Left lung (tissue), 10 donors: Measurements from ENCODE around the gene EPHA4. TPM values are rescaled to one million over a fixed set of nuclear protein-coding genes. Genes with fewer than 3 reads are reported as not detected.

ENCODE experiments used
- ATAC-seq: fragments of 200-7000 bp; cut with Tn5 transposase; one replicate; pipeline ENCODE4 v1.9.1; 2020; ENCODE audit warnings: moderate library complexity
- DNase-seq, 4 donors: peaks; one replicate each; pipeline ENCODE4 v3.0.0-alpha.2; 2013 to 2020
- H3K27ac ChIP-seq, 2 donors: fragments of 200-600 bp; sonication (generic) in 1 of 2; one replicate each; pipeline versions ENCODE4 v1.5.0 to v1.8.0; 2020 to 2021
- H3K27me3 ChIP-seq, 2 donors: fragments of 200-600 bp; sonication (generic) in 1 of 2; one replicate each; pipeline versions ENCODE4 v1.5.0 to v1.8.0; 2020 to 2021
- H3K36me3 ChIP-seq, 2 donors: fragments of 200-600 bp; sonication (generic) in 1 of 2; one replicate each; pipeline versions ENCODE4 v1.5.0 to v1.8.0; 2020 to 2021
- H3K4me1 ChIP-seq, 2 donors: fragments of 200-600 bp; one replicate each; pipeline ENCODE4 v1.8.0; 2021
- H3K4me3 ChIP-seq, 2 donors: fragments of 200-600 bp; sonication (generic) in 1 of 2; one replicate each; pipeline versions ENCODE4 v1.5.0 to v1.8.0; 2020 to 2021; ENCODE audit warnings: mild to moderate bottlenecking in 1 of 2
- H3K9me3 ChIP-seq, 2 donors: fragments of 200-600 bp; sonication (generic) in 1 of 2; one replicate each; pipeline versions ENCODE4 v1.5.0 to v1.8.0; 2020 to 2021
- intact Hi-C, 2 donors: fragments of 100-400 bp; cut with DNase I; formaldehyde crosslinking; loops; one replicate each; pipeline versions ENCODE4 v1.11.2 to v1.14.2; 2022
- polyA plus RNA-seq, 6 donors: library from polyadenylated mRNA; unstranded; fragments of 120-200 nt; gene quantifications; one replicate each; pipeline ENCODE4 v1.2.1, GENCODE V29; 2013; ENCODE audit not compliant: insufficient read length in 6 of 6
- total RNA-seq, 2 donors: library from RNA; stranded (reverse); fragmentation: NEBNext Ultra II Directional; extraction: Animal tissue kit (Norgen Biotek cat#: 25700); gene quantifications; one replicate each; pipeline ENCODE4 v1.2.1, GENCODE V29; 2021
- TF ChIP-seq, protein P1 (sequence below), 2 donors: fragments of 200-600 bp; sonication (generic) in 1 of 2; IDR thresholded peaks; one replicate each; pipeline versions ENCODE4 v1.5.0 to v1.8.0; 2021; ENCODE audit warnings: antibody characterized with exemption in 2 of 2
- donor health status: DM: no; HTN: yes; CAD: no.
- donor health status: DM: no; HTN: no; CAD: no.

EPHA4 gene
- total and polyA plus RNA-seq, 8 donors = 17.7 to 41.0 (median 24.8) TPM

DNA sequence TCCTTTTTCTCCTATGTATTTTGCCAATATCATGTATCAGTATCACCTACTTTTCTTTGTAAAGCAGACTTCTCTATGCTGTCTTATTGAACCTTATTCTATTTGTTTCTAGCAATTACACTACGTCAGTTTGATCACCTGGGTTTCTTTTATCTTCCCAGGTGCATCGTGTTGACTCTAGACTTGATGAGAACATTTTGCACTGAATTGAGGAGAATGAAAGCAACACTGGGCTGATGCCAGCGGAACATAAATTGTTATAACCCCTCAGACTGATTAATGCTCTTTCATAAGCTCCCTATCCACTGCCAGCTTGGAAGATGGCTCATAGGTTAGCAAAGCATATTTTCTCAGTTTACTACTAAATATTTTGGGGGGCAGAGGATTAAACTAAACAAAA lies 140.6 kb downstream of the EPHA4 start:
- Histone ChIP-seq H3K4me3 (no peak overlapping the region), H3K4me1 (no peaks in the 10 kb centered on the region), H3K9me3 (no peaks in the 10 kb centered on the region), H3K27ac (no peak overlapping the region), H3K27me3 (no peaks in the 10 kb centered on the region), H3K36me3 (no peaks in the 10 kb centered on the region)
- TF ChIP-seq, protein P1, sequence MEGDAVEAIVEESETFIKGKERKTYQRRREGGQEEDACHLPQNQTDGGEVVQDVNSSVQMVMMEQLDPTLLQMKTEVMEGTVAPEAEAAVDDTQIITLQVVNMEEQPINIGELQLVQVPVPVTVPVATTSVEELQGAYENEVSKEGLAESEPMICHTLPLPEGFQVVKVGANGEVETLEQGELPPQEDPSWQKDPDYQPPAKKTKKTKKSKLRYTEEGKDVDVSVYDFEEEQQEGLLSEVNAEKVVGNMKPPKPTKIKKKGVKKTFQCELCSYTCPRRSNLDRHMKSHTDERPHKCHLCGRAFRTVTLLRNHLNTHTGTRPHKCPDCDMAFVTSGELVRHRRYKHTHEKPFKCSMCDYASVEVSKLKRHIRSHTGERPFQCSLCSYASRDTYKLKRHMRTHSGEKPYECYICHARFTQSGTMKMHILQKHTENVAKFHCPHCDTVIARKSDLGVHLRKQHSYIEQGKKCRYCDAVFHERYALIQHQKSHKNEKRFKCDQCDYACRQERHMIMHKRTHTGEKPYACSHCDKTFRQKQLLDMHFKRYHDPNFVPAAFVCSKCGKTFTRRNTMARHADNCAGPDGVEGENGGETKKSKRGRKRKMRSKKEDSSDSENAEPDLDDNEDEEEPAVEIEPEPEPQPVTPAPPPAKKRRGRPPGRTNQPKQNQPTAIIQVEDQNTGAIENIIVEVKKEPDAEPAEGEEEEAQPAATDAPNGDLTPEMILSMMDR (IDR thresholded peaks at IDR 0.05) = no peak
- intact Hi-C loops = no loop called here
- DNase-seq (no peak), ATAC-seq (no peak)

DNA sequence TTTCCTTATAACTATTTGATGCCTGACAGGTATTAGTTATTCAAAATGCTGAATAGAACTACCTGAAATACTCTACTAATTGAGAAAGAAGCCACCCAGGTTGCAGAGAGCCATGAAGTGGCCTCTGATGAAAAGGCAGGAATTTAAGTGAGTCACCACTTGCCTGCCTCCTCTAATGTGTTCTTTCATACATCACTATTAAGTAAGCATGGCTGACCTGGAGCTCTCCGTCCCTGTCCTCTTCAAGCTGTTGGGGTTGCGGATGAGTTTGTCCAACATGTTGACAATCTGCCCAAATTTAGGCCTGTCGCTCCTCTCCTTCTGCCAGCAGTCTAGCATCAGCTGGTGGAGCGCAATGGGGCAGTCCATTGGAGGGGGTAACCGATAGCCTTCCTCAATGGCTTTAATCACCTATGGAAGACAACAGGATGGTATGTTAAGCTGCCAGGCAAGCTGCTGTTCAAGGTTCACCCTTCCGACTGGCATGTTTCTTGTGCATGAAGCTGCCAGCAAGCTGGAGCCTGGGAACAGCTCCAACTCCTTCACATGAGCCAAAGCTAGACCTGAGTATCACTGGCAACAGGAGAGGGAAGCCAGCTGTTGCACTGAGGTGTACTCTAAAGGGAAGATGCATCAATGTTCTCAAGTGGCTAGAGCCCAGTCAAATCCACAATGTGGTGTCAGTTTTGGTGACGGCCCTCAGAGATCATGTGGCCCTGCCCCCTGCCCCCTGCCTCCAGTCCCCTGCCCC lies 142.2 kb downstream of the EPHA4 start:
- Histone ChIP-seq H3K27ac (no peak overlapping the region), H3K4me3 (no peak overlapping the region), H3K27me3 (no peaks in the 10 kb centered on the region), H3K36me3 (peaks cover 0 to 2% of the 10 kb centered on the region in 2 donors), H3K9me3 (no peaks in the 10 kb centered on the region), H3K4me1 (no peaks in the 10 kb centered on the region)
- ATAC-seq (peak; percentile 68), DNase-seq (no peak)
- intact Hi-C loops = no loop called here
- TF ChIP-seq, protein P1 (IDR thresholded peaks at IDR 0.05) = no peak

DNA sequence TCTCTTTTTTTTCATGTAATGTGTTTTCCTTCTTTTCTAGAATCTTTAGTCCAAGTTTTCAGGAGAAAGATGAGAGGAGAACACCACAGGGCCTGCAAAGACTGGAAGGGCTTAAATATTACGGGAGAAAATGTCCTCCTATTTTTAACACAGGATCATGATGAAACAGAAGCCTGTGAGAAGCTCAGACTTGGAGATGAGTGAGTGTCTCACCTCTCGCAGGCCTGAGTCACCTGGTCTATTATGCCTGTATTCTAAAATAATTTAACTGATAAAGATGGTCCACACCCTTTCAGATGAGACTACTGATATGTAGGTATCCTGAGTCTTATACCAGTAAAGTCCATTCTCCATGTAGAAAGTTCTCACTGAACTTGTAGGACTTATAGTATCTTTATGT lies 143.2 kb downstream of the EPHA4 start:
- no peak for ATAC-seq
- Histone ChIP-seq H3K27me3 (no peaks in the 10 kb centered on the region), H3K4me3 (no peak overlapping the region), H3K9me3 (no peaks in the 10 kb centered on the region), H3K36me3 (peaks cover 0 to 4% of the 10 kb centered on the region in 2 donors), H3K4me1 (no peaks in the 10 kb centered on the region), H3K27ac (no peak overlapping the region)
- no peak for DNase-seq
- intact Hi-C loops = no loop called here
- TF ChIP-seq, protein P1 (IDR thresholded peaks at IDR 0.05) = no peak

DNA sequence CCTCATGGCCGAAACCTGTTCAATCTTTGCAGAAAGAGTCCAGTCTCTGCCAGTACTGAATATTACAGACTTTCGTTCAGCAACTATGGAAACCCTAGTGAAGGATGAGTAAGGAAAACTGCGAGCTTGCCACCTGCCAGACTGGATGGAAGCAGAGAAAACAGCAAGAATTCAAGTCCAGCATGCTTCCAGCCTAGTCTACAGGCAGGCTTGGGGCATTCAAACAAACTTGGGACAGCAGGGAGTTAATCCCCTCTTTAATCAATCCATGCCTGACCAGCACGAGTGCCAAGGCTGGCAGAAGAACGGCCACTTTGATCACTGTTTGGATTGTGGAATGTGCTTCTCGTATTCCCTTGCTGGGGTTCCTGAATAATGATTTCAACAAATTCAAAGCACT lies 145.2 kb downstream of the EPHA4 start:
- no peak for DNase-seq
- TF ChIP-seq, protein P1 (IDR thresholded peaks at IDR 0.05) = no peak
- H3K4me3 ChIP-seq = no peak overlapping the region
- H3K27me3 ChIP-seq = no peaks in the 10 kb centered on the region
- intact Hi-C loops = no loop called here
- H3K27ac ChIP-seq = no peak overlapping the region
- no peak for ATAC-seq
- no peaks in the 10 kb centered on the region for H3K4me1 ChIP-seq
- H3K36me3 ChIP-seq = peaks cover 0 to 4% of the 10 kb centered on the region in 2 donors
- H3K9me3 ChIP-seq = no peaks in the 10 kb centered on the region

DNA sequence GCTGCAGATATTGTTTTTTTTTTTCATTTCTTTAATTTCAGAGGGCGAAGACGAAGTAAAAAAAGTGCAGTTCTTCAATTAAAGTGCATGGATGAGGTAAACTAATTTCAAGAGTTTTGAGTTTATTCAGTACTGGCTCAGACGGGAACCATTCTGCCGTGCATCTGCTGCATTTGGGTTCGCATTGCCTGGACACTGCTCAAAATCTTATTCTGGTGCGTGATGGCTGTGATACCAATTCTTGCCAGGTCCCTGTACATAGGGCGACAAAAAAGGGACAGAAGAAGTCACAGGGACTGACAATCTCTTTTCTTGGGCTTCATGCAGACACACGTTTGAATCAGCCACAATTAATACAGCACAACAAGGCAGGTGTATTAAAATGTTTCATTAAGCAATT lies 146.2 kb downstream of the EPHA4 start:
- Histone ChIP-seq H3K4me3 (no peak overlapping the region), H3K9me3 (no peaks in the 10 kb centered on the region), H3K27me3 (no peaks in the 10 kb centered on the region), H3K36me3 (peaks cover 0 to 4% of the 10 kb centered on the region in 2 donors), H3K27ac (no peak overlapping the region), H3K4me1 (no peaks in the 10 kb centered on the region)
- TF ChIP-seq, protein P1 (IDR thresholded peaks at IDR 0.05) = no peak
- ATAC-seq = no peak
- DNase-seq = no peak
- intact Hi-C loops = no loop called here
